Measurements from ENCODE around the gene ASB7.

DNA sequence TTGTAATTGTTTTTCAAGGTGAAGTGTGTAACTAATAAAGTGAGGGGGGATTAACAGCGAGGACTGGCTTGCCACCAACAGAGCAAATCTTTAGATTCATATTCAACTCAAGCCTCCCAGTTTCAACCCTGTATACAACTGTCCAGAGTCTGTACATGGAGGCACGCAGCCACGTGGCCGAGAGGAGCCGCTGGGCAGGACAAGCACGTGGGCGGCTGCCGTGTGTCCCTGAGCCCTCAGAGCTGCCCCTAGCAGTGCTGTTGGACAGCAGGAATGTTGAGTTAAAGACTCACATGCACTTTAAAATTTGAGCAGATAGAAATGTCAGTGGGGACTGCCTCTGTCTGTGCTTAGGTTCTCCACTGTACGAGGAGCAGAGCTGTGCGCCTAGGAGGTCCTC lies 29.4 kb downstream of the ASB7 start:
- TF ChIP-seq, protein P1, sequence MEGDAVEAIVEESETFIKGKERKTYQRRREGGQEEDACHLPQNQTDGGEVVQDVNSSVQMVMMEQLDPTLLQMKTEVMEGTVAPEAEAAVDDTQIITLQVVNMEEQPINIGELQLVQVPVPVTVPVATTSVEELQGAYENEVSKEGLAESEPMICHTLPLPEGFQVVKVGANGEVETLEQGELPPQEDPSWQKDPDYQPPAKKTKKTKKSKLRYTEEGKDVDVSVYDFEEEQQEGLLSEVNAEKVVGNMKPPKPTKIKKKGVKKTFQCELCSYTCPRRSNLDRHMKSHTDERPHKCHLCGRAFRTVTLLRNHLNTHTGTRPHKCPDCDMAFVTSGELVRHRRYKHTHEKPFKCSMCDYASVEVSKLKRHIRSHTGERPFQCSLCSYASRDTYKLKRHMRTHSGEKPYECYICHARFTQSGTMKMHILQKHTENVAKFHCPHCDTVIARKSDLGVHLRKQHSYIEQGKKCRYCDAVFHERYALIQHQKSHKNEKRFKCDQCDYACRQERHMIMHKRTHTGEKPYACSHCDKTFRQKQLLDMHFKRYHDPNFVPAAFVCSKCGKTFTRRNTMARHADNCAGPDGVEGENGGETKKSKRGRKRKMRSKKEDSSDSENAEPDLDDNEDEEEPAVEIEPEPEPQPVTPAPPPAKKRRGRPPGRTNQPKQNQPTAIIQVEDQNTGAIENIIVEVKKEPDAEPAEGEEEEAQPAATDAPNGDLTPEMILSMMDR (IDR thresholded peaks at IDR 0.05) = no peak
- TF ChIP-seq EZH2phosphoT487 (IDR thresholded peaks at IDR 0.05) = no peak
- no peak for TF ChIP-seq EZH2 (IDR thresholded peaks at IDR 0.05)
